Tibial artery (tissue), 4 donors: ENCODE measurements around the gene RNF14.

Experiments used
- DNase-seq, 2 donors: peaks; one replicate each; pipeline ENCODE4 v3.0.0-alpha.2; 2019
- H3K27ac ChIP-seq, 2 donors: fragments of 200-600 bp; sonication (generic) in 1 of 2; 1 replicate in 1 of 2; 2 replicates in 1 of 2; pipeline ENCODE4 v1.5.1; 2018 to 2019; ENCODE audit warnings: mild to moderate bottlenecking in 1 of 2
- H3K27me3 ChIP-seq, 2 donors: fragments of 200-600 bp; sonication (generic) in 1 of 2; one replicate each; pipeline versions ENCODE4 v1.5.1 to v1.6.0; 2016 to 2019
- H3K36me3 ChIP-seq, 3 donors: fragments of 200-600 bp; sonication (generic) in 2 of 3; one replicate each; pipeline ENCODE4 v1.5.1; 2016 to 2019; ENCODE audit warnings: mild to moderate bottlenecking in 2 of 3
- H3K4me1 ChIP-seq, 4 donors: fragments of 200-600 bp; sonication (generic) in 2 of 4; 1 replicate in 3 of 4; 2 replicates in 1 of 4; pipeline ENCODE4 v1.5.1; 2016 to 2019
- H3K4me3 ChIP-seq, 2 donors: fragments of 200-600 bp; sonication (generic) in 1 of 2; 1 replicate in 1 of 2; 2 replicates in 1 of 2; pipeline ENCODE4 v1.5.1; 2018 to 2019; ENCODE audit warnings: mild to moderate bottlenecking in 2 of 2
- H3K9me3 ChIP-seq, 3 donors: fragments of 200-600 bp; sonication (generic) in 1 of 3; one replicate each; pipeline ENCODE4 v1.5.1; 2016 to 2019
- intact Hi-C: fragments of 100-400 bp; cut with DNase I; formaldehyde crosslinking; loops from one replicate; pipeline ENCODE4 v1.15.0; 2023; ENCODE audit warnings: low total_unique reads
- TF ChIP-seq, protein P1 (sequence below), 2 experiments: fragments of 200-600 bp in 1 of 2; fragments of 450-650 bp in 1 of 2; IDR thresholded peaks; one replicate each; pipeline ENCODE4 v1.5.1; 2017 to 2019; ENCODE audit warnings: antibody characterized with exemption in 2 of 2, mild to moderate bottlenecking in 1 of 2, moderate library complexity in 1 of 2

RNF14 gene

DNA sequence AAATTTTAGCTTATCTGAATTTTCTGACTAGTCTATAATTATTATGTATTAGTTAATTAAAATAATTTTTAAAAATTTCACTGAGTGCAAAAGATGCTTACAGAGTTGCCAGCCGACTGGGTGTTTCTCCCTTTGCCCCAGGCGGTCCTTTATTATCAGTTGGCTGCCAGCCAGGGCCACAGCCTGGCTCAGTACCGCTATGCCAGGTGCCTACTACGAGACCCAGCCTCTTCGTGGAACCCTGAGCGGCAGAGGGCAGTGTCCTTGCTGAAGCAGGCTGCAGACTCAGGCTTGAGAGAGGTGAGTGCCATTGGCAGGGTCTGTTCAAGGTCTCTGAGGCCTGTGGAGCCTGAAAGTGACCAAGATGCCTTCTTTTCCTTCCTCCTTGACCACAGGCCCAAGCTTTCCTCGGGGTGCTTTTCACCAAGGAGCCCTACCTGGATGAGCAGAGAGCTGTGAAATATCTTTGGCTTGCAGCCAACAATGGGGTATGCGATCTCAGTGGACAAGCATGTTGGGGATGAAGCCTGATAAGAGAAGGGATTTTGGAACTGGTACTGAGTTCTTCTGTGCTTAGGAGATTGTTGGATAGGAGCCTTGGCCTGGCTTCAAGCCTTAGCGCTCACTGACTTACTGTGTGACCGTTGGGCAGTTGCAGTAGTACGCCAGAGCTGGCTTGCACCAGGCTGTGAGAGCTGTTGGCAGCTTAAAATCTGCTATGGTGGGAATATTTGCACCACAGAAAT lies 34.6 kb upstream of the RNF14 start:
- peak; percentile 59 to 86 for DNase-seq
- Histone ChIP-seq H3K36me3 (peaks cover 54 to 97% (median 92%) of the 10 kb centered on the region in 3 donors), H3K27me3 (no peaks in the 10 kb centered on the region), H3K9me3 (no peaks in the 10 kb centered on the region), H3K4me3 (no peak overlapping the region), H3K4me1 (peaks cover 0 to 16% (median 8%) of the 10 kb centered on the region in 4 donors), H3K27ac (peak overlapping the region; percentile 37 to 63)
- intact Hi-C loops = no loop called here
- TF ChIP-seq, protein P1, sequence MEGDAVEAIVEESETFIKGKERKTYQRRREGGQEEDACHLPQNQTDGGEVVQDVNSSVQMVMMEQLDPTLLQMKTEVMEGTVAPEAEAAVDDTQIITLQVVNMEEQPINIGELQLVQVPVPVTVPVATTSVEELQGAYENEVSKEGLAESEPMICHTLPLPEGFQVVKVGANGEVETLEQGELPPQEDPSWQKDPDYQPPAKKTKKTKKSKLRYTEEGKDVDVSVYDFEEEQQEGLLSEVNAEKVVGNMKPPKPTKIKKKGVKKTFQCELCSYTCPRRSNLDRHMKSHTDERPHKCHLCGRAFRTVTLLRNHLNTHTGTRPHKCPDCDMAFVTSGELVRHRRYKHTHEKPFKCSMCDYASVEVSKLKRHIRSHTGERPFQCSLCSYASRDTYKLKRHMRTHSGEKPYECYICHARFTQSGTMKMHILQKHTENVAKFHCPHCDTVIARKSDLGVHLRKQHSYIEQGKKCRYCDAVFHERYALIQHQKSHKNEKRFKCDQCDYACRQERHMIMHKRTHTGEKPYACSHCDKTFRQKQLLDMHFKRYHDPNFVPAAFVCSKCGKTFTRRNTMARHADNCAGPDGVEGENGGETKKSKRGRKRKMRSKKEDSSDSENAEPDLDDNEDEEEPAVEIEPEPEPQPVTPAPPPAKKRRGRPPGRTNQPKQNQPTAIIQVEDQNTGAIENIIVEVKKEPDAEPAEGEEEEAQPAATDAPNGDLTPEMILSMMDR (IDR thresholded peaks at IDR 0.05) = no peak

DNA sequence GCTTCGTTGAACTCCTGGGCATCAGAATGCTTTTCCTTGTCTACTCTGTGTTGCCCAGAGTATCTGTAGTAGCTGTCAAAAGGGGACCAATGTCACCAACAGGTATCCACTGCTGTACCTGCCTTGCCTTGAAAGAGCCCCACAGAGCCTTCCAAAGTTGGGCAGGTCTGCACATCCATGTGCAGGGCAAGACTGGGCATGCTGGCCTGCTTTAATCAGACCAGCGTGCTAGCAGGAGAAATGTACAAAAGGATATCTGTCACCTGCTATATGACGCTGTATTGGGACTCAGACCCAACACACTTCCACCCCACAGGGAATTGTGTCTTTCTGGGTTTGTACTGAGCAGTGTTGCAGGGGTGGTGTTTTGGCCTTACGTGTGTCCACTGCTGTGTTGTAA lies 33.4 kb upstream of the RNF14 start:
- no peaks in the 10 kb centered on the region for H3K27me3 ChIP-seq
- H3K36me3 ChIP-seq = peaks cover 41 to 94% (median 86%) of the 10 kb centered on the region in 3 donors
- peak overlapping the region in 1 of 2 donors; percentile 63 for H3K27ac ChIP-seq
- no peaks in the 10 kb centered on the region for H3K9me3 ChIP-seq
- DNase-seq = no peak
- intact Hi-C loops = no loop called here
- TF ChIP-seq, protein P1 (IDR thresholded peaks at IDR 0.05) = no peak
- H3K4me1 ChIP-seq = peaks cover 0 to 17% (median 8%) of the 10 kb centered on the region in 4 donors
- H3K4me3 ChIP-seq = no peak overlapping the region

DNA sequence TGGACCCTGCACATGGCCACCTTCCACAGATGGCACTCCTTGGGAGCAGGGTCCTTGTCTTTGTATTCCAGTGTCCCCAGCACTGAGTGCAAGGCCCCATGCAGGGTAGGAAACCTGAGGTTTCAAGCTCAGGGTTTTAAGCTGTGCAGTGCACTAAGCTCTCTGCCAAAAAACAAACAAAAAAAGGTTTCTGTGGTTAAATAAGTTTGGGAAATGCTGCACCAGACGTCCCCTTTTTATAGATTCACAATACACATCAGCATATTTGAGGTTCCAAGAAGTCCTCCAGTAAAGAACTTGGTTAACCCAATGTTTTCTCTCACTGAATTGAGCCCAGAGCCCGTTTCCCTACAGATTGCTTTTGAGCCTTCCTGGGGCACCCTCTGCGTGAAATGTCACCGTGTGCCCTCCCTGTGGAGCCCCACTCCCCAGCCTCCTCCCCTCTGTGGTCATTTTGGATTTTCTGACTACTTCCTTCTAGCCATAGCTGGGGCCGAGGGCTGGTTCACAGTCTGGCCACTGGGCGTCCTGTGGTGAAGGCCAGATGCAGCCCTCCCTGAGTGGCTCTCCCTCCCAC lies 28.1 kb upstream of the RNF14 start:
- H3K27me3 ChIP-seq = peaks cover 0 to 3% of the 10 kb centered on the region in 2 donors
- DNase-seq = peak; percentile 38 to 70
- intact Hi-C loops = no loop called here
- H3K9me3 ChIP-seq = no peaks in the 10 kb centered on the region
- H3K27ac ChIP-seq = peak overlapping the region; percentile 56 to 59
- TF ChIP-seq, protein P1 (IDR thresholded peaks at IDR 0.05) = no peak
- no peak overlapping the region for H3K4me3 ChIP-seq
- H3K36me3 ChIP-seq = peaks cover 24 to 43% (median 39%) of the 10 kb centered on the region in 3 donors
- H3K4me1 ChIP-seq = peaks cover 0 to 25% (median 18%) of the 10 kb centered on the region in 4 donors

DNA sequence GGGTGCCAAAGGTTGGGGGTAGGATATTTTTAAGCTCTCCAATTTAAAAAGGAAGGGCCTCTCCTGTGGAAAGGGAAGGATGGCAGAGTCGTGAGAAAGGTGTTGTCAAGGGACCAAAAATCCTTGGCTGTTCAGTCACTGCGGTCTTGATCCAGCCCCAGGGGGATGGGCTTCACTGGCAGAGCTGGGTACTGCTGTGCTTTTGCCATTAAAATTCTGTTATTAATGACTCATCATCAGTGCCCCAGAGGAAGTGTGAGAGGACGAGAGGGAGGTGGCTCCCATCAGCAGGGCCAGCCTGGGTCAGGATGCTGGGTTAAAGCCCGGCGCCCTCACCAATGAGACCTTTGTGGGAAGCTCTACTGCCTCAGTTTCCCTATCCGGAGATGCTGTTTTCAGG lies 27.6 kb upstream of the RNF14 start:
- Histone ChIP-seq H3K4me1 (peaks cover 0 to 25% (median 18%) of the 10 kb centered on the region in 4 donors), H3K27me3 (peaks cover 0 to 3% of the 10 kb centered on the region in 2 donors), H3K4me3 (no peak overlapping the region), H3K27ac (peak overlapping the region; percentile 56 to 59), H3K9me3 (no peaks in the 10 kb centered on the region), H3K36me3 (peaks cover 24 to 38% (median 34%) of the 10 kb centered on the region in 3 donors)
- intact Hi-C loops = no loop called here
- TF ChIP-seq, protein P1 (IDR thresholded peaks at IDR 0.05) = no peak
- peak; percentile 29 to 71 for DNase-seq

DNA sequence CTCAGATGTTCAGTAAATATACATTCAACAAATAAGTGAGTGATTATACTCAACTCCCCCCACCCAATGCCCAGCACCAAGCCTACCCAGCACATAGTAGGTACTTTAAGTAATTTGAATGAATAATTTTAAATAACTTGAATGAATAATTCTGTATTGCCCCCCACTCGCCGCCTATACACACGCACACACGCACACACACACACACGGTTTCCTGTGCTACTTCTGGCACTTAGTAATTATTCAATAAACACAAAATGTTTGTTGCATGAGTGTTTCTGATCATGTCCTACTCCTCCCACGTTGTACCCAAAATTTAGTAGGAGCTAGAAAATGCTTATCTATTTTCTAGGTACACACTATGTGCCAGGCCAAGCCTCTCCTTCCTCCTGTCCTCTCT lies 27.1 kb upstream of the RNF14 start:
- Histone ChIP-seq H3K4me3 (no peak overlapping the region), H3K36me3 (peaks cover 19 to 33% (median 29%) of the 10 kb centered on the region in 3 donors), H3K27me3 (peaks cover 0 to 3% of the 10 kb centered on the region in 2 donors), H3K4me1 (peaks cover 0 to 25% (median 18%) of the 10 kb centered on the region in 4 donors), H3K27ac (peak overlapping the region; percentile 56 to 59), H3K9me3 (no peaks in the 10 kb centered on the region)
- TF ChIP-seq, protein P1 (IDR thresholded peaks at IDR 0.05) = no peak
- DNase-seq = no peak
- intact Hi-C loops = no loop called here
